ENCODE data around the gene PDE4D.

DNA sequence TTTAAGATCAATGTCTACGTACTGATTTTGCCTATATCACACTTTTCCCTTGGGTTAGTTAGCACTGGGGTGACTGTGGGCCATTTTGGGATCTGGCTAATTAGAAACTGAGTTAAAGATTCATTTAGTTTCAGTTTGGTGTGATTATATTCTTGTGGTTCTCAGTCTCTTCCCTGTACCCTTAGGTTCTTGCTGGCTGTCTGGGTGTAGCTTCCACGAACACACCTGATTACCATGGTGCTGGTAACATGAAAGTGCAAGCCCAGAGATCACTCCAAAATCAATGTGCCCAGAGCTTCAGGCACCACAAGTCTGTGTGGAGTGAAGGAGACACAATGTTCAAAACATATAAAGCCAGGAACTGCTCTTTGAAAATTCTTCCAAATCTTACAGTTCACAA is 248.1 kb downstream of the PDE4D start:
- no peak for TF ChIP-seq CTCF (IDR thresholded peaks at IDR 0.05)
- TF ChIP-seq ZFX (IDR thresholded peaks at IDR 0.05; ENCODE audit: borderline replicate concordance): no peak

All from 22Rv1 (cell line).